CD4-positive, alpha-beta T cell treated with Interleukin-15 for 4 hours (primary cell): ENCODE measurements around the gene PLXNA3.
A peak's percentile ranks its signal among the peaks of the same experiment; 100 is the strongest.
"Not testable (repeated sequence)": the region's sequence is repeated elsewhere in the genome, so short reads cannot be mapped to it uniquely, and the experiment has no call there.

Source experiments
- DNase-seq: peaks from one replicate; pipeline ENCODE4 v3.0.0-alpha.2; 2020; ENCODE audit warnings: low spot score

The PLXNA3 gene

DNA sequence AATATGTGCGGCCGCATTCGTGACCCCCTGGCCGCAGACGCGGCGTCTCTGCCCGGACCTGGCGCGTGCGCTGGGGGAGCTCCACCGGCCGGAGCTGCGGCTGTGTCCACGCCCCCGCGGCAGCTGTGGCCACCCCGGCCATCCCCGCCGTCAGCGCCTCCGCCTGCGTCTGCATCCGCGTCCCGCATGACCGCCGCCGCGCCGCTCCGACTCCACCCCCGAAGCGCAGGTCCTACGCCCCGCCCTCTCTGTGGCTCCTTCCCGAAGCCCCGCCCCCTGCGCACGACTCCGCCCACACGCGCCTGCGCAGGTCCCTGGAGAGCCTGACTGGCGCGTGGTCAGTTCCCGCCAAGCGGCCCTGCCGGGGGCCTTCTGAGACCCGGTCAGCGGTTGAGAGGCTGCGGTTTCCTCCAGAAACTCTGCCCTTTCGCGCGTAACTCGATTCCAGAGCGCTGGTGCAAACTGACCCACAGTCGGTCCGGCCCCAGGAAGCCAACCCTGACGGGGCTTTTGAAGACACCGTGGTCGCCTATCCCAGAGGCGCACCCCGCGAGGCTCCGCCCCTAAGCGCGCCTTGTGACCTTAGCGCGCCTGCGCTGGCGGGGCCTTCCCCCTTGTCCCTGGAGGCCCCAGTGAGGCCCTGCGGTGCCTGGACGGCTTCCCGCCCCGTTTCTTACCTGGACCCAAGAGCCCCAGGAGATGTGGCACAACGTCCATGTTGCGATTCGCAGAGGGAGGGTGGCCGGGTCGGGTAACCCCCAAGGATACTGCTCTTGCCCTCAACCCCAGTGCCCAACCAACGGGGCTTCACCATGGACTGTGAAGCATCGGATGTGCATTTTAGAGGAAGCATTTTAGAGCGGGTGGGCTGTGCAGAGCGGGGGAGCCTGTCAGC, 20.9 kb downstream of the PLXNA3 start, which contains the start of gene LAGE3:
Gene LAGE3, minus strand, starts transcription at position 554 of the 895 bp plus-strand sequence. Its CDS starts 366 bp downstream, at position 188.
- peak; percentile 94 for DNase-seq

DNA sequence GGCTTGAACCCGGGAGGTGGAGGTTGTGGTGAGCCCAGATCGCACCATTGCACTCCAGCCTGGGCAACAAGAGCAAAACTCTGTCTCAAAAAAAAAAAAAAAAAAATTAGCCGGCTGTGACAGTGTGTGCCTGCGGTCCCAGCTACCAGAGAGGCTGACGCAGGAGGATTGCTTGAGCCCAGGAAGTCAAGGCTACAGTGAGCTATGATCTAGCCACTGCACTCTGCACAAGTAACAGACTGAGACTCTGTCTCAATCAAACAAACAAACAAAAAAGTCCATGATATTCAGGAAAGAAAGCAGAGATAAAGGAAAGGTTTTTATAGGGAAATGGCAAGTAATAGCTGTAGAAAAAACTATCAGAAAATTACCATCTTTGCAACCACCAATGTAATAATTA, 23.1 kb downstream of the PLXNA3 start:
- no peak for DNase-seq

DNA sequence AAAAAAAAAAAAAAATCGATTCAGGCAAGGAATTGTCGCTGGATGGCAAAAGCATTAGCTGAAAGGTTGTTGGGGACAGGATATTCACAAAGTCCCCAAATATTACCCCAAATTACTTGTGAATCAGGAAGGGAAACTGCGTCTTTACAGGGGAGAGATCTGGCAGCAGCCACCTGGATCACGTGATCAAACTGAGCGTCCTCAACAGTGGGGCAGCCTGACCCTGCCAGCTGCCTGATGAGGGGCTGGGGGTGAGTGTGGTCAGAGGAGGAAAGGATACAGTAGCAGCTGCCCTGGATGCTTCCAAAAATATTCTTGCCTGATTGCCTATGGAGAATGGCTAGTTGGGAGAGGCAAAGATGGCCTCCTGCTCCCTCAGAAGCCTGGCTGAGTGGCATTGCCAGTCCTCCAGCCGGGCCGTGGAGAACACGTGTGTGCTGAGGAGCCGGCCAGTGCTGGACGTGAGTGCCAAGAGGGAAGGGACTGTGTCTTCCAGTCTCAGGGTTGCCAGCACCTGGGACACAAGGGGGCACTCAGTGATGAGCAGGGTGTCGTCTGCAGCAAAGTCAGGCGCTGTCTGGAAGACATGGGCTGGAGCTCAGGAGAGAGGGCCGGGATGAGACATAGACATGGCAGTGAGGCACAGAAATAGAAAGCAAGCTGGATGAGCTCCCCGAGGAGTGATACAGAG, 24.0 kb downstream of the PLXNA3 start:
- no peak for DNase-seq

DNA sequence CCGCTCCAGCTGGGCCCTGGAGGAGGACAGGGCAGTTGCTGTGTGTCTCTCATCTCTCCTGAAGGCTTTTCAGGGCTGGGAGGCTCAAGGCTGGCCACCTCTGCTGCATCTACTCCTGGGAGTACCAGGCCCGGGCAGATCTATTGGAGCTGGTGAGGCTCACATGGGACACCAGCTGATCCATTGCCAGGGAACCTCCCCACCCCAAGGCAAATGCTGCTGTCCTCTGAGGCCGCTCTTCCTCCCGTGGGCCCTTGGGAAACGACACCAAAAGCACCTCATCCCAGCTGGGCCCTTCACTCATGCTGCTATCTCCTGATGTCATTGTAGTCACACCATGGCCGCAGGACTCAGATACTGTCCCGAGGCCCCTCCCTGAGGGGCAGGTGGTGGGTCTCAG, 24.7 kb downstream of the PLXNA3 start:
- no peak for DNase-seq

DNA sequence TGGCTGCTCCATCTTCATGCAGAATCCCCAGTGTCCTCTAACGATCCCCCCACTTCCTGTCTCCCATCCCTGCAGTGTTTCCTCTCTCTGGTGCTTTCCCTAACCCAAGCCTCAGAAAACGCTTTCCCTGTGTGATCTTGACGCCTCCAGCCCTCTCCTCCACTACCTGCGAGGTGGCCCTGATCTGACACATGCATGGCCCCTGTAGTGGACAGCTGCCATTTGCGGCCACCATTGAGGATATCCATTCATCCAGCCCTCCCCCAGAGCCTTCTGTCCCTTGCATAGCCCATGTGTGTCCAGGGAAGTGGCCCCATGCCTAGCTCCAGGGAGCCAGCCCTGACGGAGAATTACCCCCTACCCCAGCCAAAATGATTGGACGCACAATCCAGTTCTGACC, 25.2 kb downstream of the PLXNA3 start:
- DNase-seq, result no peak

DNA sequence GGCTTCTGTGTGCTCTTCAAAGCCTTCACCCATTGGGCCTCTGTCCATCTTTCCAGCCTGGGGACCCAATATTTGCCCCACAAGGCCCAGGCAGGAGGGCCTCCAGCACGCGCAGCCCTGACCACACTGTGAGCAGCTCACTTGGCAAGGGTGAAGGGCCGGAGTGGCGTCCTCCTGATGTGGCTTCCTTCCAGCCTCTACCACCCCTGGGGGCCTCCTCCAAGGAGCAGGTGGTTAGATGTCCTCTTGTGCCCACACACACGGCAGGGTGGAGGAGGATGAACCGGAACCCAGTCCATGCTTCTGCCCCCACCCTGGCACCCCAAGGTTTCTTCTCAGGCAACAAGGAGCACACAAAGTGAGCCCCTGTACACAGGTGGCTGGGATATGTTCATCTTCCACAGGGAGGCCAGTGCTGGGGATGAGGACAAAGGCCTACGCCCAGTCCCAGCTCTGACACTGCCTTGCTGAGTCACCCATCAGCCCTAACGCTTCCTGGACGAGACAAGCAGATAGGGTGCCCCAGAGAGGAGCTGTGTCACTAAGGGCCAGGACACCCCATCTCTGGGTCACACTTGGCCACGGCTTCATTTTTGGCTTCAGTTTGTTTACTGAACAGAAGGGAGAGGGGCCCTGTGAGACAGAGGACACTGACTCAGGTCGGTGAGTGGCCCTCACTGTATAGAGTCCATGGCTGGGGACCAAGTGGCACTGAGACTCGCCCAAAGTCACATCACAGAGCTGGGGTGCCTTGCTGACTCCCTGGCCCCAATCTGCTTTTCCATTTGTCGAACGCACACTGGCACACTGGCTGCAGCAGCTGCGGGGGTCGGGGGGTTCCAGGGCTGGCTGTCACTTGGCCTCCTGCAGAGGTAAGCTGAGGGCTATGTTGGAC, 26.4 kb downstream of the PLXNA3 start:
- no peak for DNase-seq

DNA sequence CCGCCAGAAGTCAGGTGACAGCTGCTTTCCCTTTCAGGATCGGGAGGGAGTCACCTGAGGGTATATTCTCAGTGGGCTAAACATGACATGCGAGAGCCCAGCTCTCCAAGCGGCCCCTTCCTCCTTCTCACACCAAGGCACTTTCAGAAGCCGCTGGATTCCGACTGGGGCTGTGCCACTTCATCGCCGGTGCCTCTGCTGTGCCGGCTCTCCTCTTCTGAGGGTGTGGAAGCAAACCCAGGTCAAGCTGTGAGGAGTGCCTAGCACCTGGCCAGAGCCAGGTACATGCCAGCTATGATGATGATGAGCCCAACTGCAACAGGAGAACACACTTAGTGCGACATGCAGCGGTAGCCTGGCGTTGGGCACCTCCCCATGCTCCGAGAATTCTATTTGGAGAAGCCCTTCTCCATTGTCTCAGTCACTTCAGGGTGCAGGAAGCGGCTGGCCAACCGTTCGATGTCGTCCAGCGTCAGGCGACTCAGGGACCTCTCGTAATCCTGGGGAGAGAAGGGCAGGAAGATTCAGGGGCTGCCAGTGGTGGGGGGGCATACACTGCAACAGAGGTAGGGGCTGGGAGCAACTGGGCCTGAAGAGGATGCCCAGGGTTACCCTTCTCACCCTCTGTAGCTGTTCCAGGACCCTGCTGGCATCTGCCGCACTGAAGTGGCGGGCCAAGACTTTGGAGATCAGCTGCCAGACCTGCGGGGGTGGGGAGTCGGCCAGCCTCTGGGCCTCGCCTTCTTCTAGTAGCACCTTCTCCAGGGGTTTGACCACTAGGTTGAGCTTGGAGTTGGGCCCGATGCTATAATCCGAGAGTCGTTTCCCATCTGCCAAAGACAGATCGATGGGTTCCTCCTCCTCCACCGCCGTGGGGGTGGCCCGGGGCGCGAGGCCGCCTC, 27.3 kb downstream of the PLXNA3 start:
- DNase-seq, result no peak

DNA sequence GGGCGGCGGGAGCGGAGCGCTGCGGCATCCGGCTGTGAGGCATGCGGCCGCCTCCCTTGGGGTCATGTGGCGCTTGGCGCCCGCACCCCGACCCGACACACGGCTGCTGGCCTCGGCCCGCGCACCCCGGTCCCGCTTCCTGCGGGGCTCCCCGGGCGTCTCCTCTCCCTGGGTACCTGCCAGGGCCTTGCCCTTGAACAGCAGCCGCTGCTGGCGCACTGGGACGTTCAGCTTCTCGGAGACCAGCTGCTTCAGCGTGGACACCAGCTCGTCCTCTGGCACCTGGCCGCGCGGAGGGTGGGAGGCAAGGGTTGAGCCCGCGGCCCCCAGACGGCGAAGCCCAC, 27.9 kb downstream of the PLXNA3 start:
- DNase-seq, result peak; percentile 16

DNA sequence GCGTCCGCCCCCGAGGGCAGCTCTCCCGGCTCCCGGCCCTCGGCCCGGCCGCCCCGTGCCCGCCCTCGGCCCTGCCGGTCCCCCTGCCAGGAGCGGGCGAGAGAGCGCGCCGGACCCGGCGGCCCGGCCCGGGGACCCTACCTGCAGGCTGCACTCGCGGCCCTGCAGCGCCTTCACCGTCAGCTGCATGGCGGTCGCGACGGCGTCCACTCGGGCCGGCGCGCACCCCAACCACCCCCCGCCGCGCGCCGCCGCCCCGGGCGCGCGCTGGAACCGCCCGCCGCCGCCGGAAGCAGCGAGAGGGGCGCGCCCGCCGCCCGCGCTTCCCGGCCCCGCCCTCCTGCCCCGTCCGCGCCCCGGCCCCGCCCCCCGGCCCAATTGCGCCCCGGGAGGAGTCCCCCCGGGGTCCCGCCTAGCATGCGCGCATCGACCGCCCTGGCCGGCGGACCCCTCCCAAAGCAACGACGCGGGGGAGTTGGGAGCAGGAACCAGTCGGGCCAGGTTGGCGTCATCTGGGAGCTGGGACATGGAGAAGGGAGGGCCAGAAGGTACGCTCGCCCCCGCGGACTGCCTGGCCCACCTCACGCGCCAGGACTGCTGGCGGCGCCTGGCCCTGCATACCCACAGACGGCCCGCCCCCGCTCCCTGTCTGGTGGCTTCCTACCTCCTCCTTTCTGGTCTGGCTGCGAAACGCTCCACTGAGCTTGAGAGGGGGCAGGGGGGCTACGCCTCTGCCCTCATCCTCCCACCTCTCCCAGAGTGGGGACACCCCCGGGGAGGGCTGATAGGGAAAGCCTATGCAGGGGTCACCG, 28.5 kb downstream of the PLXNA3 start, which contains the start of gene UBL4A:
Gene UBL4A, minus strand, starts transcription at position 220 of the 812 bp plus-strand sequence. Its CDS starts 31 bp downstream, at position 189.
- peak; percentile 45 for DNase-seq

DNA sequence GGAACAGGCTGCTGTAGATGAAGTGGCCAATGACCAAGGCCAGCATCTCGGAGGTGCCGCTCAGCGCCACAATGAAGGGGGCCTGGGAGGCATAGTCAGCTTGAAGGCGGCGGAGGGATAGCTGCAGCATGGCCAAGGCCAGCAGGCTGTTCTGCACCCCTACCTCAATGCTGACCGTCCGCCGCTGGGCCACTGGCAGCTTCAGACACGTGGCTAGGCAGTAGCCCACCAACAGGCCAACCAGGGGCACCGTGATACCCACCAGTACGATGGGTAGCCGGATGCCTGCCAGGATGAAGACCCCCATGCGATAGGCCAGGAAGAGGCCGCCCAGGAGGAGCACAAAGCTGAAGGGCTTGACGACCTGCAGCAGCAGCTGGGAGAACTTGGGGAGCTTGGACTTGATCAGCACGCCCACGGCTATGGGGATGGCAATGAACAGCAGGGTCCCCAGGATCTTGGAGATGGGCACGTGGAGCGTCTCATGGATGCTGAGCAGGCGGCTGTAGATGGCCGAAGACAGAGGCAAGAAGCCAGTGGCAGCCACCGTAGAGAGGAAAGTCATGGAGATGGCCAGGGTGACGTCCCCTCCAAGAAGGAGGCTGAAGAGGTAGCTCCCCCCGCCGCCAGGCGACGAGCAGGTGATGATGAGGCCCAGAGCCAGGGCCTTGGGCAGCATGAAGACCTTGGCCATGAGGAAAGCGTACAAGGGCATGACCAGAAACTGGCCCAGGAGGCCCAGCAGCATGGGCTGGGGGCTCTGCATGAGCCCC, 29.6 kb downstream of the PLXNA3 start:
- DNase-seq, result no peak

DNA sequence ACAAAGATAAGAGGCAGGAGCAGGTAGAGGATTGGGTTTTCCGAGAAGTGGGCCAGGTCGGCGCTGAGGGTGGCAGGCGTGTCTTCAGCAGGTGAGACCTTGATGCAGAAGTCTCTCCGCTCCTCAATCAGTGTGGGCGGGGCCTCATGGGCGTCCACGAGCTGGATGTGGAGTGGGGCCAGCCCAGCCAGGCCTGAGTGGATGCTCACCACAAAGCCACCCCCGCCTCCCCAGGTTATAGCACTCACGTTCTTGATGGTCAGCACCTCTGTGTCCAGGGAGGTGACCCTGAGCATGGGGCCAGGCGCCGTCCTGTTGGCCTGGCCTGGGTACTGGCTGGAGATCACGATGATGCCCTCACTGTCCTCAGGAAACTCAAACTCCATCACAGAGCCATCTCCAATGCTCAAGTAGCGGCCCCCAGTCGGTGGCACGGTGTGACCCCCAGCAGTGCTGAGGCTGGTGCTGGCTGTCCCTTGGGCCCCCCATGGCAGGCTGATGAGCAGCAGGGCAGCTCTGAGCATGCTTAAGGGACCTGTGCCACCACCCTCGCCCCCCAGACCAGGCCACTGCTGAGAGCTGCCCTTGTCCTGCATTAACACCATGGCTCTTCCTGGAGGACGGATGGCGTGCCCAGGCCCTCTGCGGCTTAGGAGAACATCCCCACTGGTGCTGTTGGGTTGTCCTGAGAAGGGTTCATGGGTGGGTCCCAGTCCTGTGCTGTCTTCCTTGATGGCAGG, 30.4 kb downstream of the PLXNA3 start:
- no peak for DNase-seq

DNA sequence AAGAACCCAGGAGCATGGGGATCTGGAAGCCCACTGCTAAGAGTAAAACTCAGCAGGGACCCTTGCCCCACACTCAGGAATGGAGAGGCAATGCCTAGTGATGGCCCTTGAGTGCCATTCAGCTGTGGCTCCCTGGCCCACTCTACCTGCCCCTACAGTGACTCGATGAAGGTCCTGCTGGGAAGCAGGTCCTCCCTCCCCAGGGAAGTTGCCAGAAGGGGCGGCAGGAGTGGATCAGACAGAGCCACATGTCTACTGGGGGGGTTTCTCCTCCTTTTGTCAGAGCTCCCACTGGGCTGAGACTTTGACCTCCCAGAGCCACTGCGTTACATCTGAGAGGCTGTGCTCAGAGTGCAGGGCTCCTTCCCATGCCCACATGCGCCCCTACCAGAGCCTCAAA, 31.1 kb downstream of the PLXNA3 start:
- no peak for DNase-seq

DNA sequence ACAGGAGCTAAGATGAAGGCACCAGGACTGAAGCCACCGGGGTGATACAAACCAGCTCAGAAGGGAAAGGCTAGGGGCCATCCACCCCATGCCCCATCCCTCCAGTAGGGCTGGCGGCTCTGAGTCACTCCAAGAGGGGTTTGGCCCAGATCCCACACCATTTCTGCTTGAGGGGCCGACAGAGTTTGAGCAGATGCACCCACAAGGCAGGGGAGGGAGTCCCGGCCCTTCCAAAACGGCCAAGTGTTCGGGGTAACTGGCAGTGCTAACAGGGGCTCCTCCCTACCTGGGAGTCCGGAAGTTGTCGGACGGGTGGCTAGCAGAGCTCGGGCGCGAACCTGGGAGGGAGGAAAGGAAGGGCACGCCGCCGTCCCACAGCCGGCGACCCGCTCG, 31.9 kb downstream of the PLXNA3 start:
- DNase-seq, result peak; percentile 13

DNA sequence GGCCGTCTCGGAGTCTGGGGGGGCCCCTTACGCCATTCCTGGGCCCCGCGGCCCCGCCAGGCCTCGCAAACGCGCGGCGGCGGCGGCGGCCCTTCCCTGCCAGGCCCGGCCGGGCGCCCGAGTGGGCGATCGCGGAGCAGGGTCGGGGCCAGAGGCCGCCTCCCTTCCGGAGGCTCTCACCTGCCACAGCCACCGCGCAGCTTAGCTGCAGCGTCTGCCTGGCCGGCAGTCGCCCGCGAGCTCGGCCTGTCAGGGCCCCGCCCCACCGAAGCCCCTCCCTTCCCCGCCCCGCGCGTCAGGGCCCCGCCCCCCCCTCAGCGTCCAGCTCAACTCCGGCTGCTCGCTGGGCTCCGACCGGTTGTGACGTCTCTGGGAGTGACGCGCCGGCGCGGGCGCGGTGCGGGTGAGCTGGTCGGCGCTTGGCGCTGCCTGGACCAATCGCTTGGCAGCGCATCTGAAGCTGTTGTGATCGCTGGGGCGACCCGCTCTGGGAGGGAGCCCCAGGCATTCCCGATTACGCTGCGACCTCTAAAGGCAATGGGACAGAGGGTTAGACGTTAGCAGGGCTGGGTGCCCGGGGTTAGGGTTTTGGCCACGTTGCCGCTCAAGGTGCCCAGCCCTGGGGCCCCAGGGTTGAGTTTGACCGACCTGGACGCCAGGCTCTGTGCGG, 32.5 kb downstream of the PLXNA3 start, which contains the start of gene SLC10A3:
Gene SLC10A3, minus strand, starts transcription at position 216 of the 670 bp plus-strand sequence. CDS start 1,689 bp downstream, outside the sequence.
- peak; percentile 92 for DNase-seq

DNA sequence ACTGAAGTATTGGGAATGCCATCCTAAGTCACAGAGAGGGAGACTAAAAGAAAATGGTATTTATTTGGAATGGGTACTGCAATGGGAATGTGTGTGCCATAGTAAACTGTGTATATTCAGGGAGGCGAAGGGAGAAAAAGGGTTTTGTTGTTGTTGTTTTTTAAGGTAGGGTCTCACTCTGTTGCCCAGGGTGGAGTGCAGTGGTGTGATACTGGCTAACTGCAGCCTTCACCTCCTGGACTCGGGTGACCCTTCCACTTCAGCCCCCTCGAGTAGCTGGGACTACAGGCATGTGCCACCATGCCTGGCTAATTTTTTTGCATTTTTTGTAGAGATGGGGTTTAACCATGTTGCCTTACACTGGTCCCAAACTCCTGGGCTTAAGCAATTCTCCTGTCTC, 36.6 kb downstream of the PLXNA3 start:
- DNase-seq, result no peak

DNA sequence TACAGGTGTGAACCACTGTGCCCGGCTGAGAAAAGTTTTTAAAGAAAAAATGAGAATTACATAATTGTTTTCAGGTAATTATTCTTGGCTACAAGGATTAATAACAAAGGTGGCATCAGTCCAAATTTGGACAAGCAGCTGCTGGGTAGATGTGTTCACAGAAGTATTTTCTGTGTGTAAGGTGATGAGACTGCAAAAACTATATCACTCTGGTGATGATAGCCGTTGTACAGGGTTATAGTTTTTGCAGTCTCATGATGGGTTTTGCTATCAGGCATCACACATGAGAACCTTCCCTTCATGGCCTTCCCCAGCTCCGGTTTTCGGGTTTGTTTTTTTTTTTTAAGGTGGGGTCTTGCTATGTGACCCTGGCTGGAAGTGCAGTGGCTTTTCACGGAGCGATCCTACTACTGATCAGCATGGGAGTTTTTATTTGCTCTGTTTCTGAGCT, 37.4 kb downstream of the PLXNA3 start:
- DNase-seq, result no peak

DNA sequence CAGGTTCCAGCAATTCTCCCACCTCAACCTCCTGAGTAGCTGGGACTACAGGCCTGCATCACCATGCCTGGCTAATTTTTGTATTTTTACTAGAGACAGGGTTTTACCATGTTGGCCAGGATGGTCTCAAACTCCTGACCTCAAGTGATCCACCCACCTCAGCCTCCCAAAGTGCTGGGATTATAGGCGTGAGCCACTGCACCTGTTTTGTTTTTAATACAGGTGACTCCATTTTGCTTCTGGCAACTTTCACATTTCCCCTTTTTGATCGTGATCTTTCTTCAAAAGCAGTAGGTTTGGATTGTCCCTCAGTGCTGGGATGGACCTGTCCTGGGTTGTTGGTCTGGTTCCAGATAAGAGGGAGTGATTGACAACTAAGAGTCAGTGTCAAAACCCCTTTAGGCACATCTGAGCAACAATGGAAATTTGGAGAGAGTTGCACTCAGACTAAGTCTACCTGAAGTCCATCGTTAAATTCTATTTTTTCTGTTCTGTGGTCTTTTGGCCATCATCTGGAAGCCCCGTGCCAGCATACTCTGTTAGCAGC, 38.6 kb downstream of the PLXNA3 start:
- DNase-seq, result not testable (repeated sequence)

DNA sequence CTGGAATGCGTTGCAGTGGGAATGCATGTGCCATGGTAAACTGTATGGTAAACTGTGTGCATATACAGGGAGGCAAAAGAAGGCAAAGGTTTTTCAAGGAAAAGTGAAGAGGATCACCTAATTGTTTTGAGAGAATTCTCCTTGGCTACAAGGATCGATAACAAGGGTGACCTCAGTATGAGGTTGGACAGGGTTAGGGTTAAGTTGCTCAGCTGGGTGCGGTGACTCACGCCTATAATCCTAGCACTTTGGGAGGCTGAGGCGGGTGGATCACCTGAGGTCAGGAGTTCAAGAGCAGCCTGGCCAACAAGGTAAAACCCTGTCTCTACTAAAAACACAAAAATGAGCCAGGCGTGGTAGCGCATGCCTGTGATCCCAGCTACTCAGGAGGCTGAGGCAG, 43.3 kb downstream of the PLXNA3 start:
- not testable (repeated sequence) for DNase-seq
